Astrocyte (in vitro differentiated cells and primary cell): ENCODE data around the gene MLLT10. TPM values are rescaled to one million over a fixed set of nuclear protein-coding genes. Genes with fewer than 3 reads are reported as not detected.
A peak's percentile ranks its signal among the peaks of the same experiment; 100 is the strongest.

Source experiments
- DNase-seq: peaks from one replicate; pipeline ENCODE4 v3.0.0-alpha.2; 2010; ENCODE audit warnings: low read depth
- FAIRE-seq: peaks from 2 replicates; lab custom pipeline; 2011; peaks lifted over from hg19 to GRCh38; lab: Jason Lieb, UNC
- H2AFZ ChIP-seq: 2 replicates; pipeline ENCODE4 v1.6.0; 2012; ENCODE audit warnings: low read depth, low read length, inconsistent platforms
- H3K27ac ChIP-seq: 2 replicates; pipeline ENCODE4 v1.5.1; 2011; ENCODE audit warnings: low read depth, low read length, inconsistent platforms
- H3K27me3 ChIP-seq: 2 replicates; pipeline ENCODE4 v1.6.0; 2011; ENCODE audit warnings: low read length, inconsistent platforms; ENCODE audit not compliant: insufficient read depth
- H3K36me3 ChIP-seq: 2 replicates; pipeline ENCODE4 v1.5.1; 2011; ENCODE audit warnings: low read length, inconsistent platforms; ENCODE audit not compliant: insufficient read depth
- H3K4me1 ChIP-seq: 2 replicates; pipeline ENCODE4 v1.5.1; 2011; ENCODE audit warnings: low read length, inconsistent platforms; ENCODE audit not compliant: insufficient read depth
- H3K4me2 ChIP-seq: 2 replicates; pipeline ENCODE4 v1.6.0; 2012; ENCODE audit warnings: low read length, inconsistent platforms
- H3K4me3 ChIP-seq: 2 replicates; pipeline ENCODE4 v1.5.1; 2011; ENCODE audit warnings: low read depth, mild to moderate bottlenecking, low read length, inconsistent platforms; ENCODE audit not compliant: insufficient read depth
- H3K79me2 ChIP-seq: 2 replicates; pipeline ENCODE4 v1.6.0; 2012; ENCODE audit warnings: mild to moderate bottlenecking, low read length, inconsistent platforms; ENCODE audit not compliant: insufficient read depth
- H3K9ac ChIP-seq: 2 replicates; pipeline ENCODE4 v1.6.0; 2012; ENCODE audit warnings: mild to moderate bottlenecking, low read length, inconsistent platforms
- H3K9me3 ChIP-seq: 2 replicates; pipeline ENCODE4 v1.5.1; 2012; ENCODE audit warnings: low read depth, mild to moderate bottlenecking, low read length, inconsistent platforms; ENCODE audit not compliant: insufficient read depth
- H4K20me1 ChIP-seq: 2 replicates; pipeline ENCODE4 v1.6.0; 2012; ENCODE audit warnings: low read length, inconsistent platforms; ENCODE audit not compliant: insufficient read depth
- H3K27ac Mint-ChIP-seq: one replicate; pipeline ENCODE4 v1.8.0; 2021; ENCODE audit warnings: mild to moderate bottlenecking, mixed read lengths; ENCODE audit not compliant: unreplicated experiment
- H3K27me3 Mint-ChIP-seq: one replicate; pipeline ENCODE4 v1.8.0; 2021; ENCODE audit warnings: low read depth, mixed read lengths; ENCODE audit not compliant: unreplicated experiment
- H3K36me3 Mint-ChIP-seq: one replicate; pipeline ENCODE4 v1.8.0; 2021; ENCODE audit warnings: low read depth, mixed read lengths; ENCODE audit not compliant: unreplicated experiment
- H3K4me1 Mint-ChIP-seq: one replicate; pipeline ENCODE4 v1.8.0; 2021; ENCODE audit warnings: low read depth, mixed read lengths; ENCODE audit not compliant: unreplicated experiment
- H3K4me3 Mint-ChIP-seq: one replicate; pipeline ENCODE4 v1.8.0; 2021; ENCODE audit warnings: mild to moderate bottlenecking, moderate library complexity, mixed read lengths; ENCODE audit not compliant: unreplicated experiment
- H3K9me3 Mint-ChIP-seq: one replicate; pipeline ENCODE4 v1.8.0; 2021; ENCODE audit warnings: mild to moderate bottlenecking, mixed read lengths; ENCODE audit not compliant: unreplicated experiment
- CTCF ChIP-seq: IDR thresholded peaks from 2 replicates; pipeline ENCODE4 v1.5.1; 2011; ENCODE audit warnings: low read depth, mild to moderate bottlenecking, inconsistent platforms, low read length, moderate library complexity; ENCODE audit not compliant: insufficient read depth
- EZH2 ChIP-seq: IDR thresholded peaks from 2 replicates; pipeline ENCODE4 v1.6.1; 2012; ENCODE audit warnings: mild to moderate bottlenecking, low read length, inconsistent platforms; ENCODE audit not compliant: insufficient read depth
- total RNA-seq: library from RNA; stranded (reverse); gene quantifications from 2 replicates; pipeline ENCODE4 v1.2.1, GENCODE V29; 2021

MLLT10 gene
- total RNA-seq, 1 donor from 2014 or later, result 46.9 TPM

- no peaks in the 10 kb centered on the region for H3K27me3 ChIP-seq
- no peak overlapping the region for H3K4me3 ChIP-seq
- Mint-ChIP-seq H3K27ac (no peak overlapping the region), H3K4me1 (peaks cover 18% of the 10 kb centered on the region), H3K4me3 (no peak overlapping the region), H3K9me3 (peaks cover 2% of the 10 kb centered on the region), H3K27me3 (no peaks in the 10 kb centered on the region), H3K36me3 (peaks cover 6% of the 10 kb centered on the region)
- no peak for DNase-seq
- peaks cover 64% of the 10 kb centered on the region for H4K20me1 ChIP-seq
- no peak overlapping the region for H3K9ac ChIP-seq
- no peak for FAIRE-seq
- TF ChIP-seq CTCF (no peak), EZH2 (no peak)
- no peak overlapping the region for H2AFZ ChIP-seq
- no peaks in the 10 kb centered on the region for H3K9me3 ChIP-seq
- no peak overlapping the region for H3K27ac ChIP-seq
- peaks cover 4% of the 10 kb centered on the region for H3K36me3 ChIP-seq
- H3K4me2 ChIP-seq, result no peak overlapping the region
- H3K4me1 ChIP-seq, result no peaks in the 10 kb centered on the region
- peaks cover 60% of the 10 kb centered on the region for H3K79me2 ChIP-seq
These were observed 173.5 kb downstream of the MLLT10 start for GRCh38 chr10:21707498-21707897.

GRCh38 chr10:21712975-21713374 lies 178.9 kb downstream of the MLLT10 start:
- Histone ChIP-seq H3K79me2 (peaks cover 17% of the 10 kb centered on the region), H3K36me3 (peaks cover 16% of the 10 kb centered on the region), H4K20me1 (peaks cover 38% of the 10 kb centered on the region), H3K27me3 (no peaks in the 10 kb centered on the region), H3K27ac (no peak overlapping the region), H3K4me1 (peaks cover 9% of the 10 kb centered on the region), H3K4me2 (no peak overlapping the region), H2AFZ (no peak overlapping the region), H3K9me3 (no peaks in the 10 kb centered on the region), H3K4me3 (no peak overlapping the region), H3K9ac (no peak overlapping the region)
- H3K36me3 Mint-ChIP-seq, result peaks cover 10% of the 10 kb centered on the region
- peaks cover 17% of the 10 kb centered on the region for H3K4me1 Mint-ChIP-seq
- no peak overlapping the region for H3K4me3 Mint-ChIP-seq
- H3K27ac Mint-ChIP-seq, result no peak overlapping the region
- DNase-seq (no peak), FAIRE-seq (no peak)
- no peaks in the 10 kb centered on the region for H3K27me3 Mint-ChIP-seq
- no peak for TF ChIP-seq EZH2
- no peak for TF ChIP-seq CTCF
- H3K9me3 Mint-ChIP-seq, result peaks cover 2% of the 10 kb centered on the region

GRCh38 chr10:21715531-21716195 lies 181.6 kb downstream of the MLLT10 start:
- H3K27ac ChIP-seq, result peak overlapping the region; percentile 25
- no peak overlapping the region for H3K4me3 Mint-ChIP-seq
- peak; percentile 45 for DNase-seq

More at GRCh38 chr10:21715531-21716195, 181.6 kb downstream of the MLLT10 start:
- Histone ChIP-seq H3K4me2 (peak overlapping the region; percentile 9), H2AFZ (no peak overlapping the region), H4K20me1 (peaks cover 30% of the 10 kb centered on the region), H3K4me3 (no peak overlapping the region), H3K9me3 (no peaks in the 10 kb centered on the region), H3K4me1 (peaks cover 9% of the 10 kb centered on the region), H3K36me3 (peaks cover 14% of the 10 kb centered on the region), H3K9ac (no peak overlapping the region), H3K79me2 (peaks cover 3% of the 10 kb centered on the region), H3K27me3 (no peaks in the 10 kb centered on the region)
- Mint-ChIP-seq H3K27ac (no peak overlapping the region), H3K9me3 (no peaks in the 10 kb centered on the region), H3K4me1 (peaks cover 16% of the 10 kb centered on the region), H3K36me3 (peaks cover 6% of the 10 kb centered on the region), H3K27me3 (no peaks in the 10 kb centered on the region)
- no peak for TF ChIP-seq CTCF
- TF ChIP-seq EZH2, result no peak
- no peak for FAIRE-seq
